Gastrocnemius medialis (tissue), 4 donors: Measurements from ENCODE around the gene CAMK1. TPM values are rescaled to one million over a fixed set of nuclear protein-coding genes. Genes with fewer than 3 reads are reported as not detected.
A peak's percentile ranks its signal among the peaks of the same experiment; 100 is the strongest.

Source experiments
- ATAC-seq, 2 donors: fragments of 150-250 bp; one replicate each; pipeline ENCODE4 v1.9.1; 2016
- DNase-seq, 2 donors: peaks; one replicate each; pipeline ENCODE4 v3.0.0-alpha.2; 2019
- H3K27ac ChIP-seq, 4 donors: fragments of 200-600 bp; sonication (generic); 1 replicate in 1 of 4; 2 replicates in 3 of 4; pipeline ENCODE4 v1.5.1; 2016 to 2018; ENCODE audit warnings: mild to moderate bottlenecking in 2 of 4, moderate library complexity in 1 of 4
- H3K27me3 ChIP-seq, 3 donors: fragments of 200-600 bp; sonication (generic) in 2 of 3; 1 replicate in 1 of 3; 2 replicates in 2 of 3; pipeline versions ENCODE4 v1.5.1 to v1.6.0; 2016 to 2019; ENCODE audit warnings: mild to moderate bottlenecking in 1 of 3, moderate library complexity in 1 of 3
- H3K36me3 ChIP-seq, 2 donors: fragments of 200-600 bp; sonication (generic) in 1 of 2; one replicate each; pipeline ENCODE4 v1.5.1; 2017 to 2018
- H3K4me1 ChIP-seq, 2 donors: fragments of 200-600 bp; sonication (generic) in 1 of 2; one replicate each; pipeline ENCODE4 v1.5.1; 2016 to 2017; ENCODE audit warnings: mild to moderate bottlenecking in 2 of 2
- H3K4me3 ChIP-seq, 4 donors: fragments of 200-600 bp; sonication (generic) in 3 of 4; 1 replicate in 1 of 4; 2 replicates in 3 of 4; pipeline ENCODE4 v1.5.1; 2016 to 2019; ENCODE audit warnings: mild to moderate bottlenecking in 2 of 4
- H3K9me3 ChIP-seq, 3 donors: fragments of 200-600 bp; sonication (generic) in 2 of 3; 1 replicate in 1 of 3; 2 replicates in 2 of 3; pipeline ENCODE4 v1.5.1; 2016 to 2019
- CTCF ChIP-seq, 5 experiments: fragments of 450-650 bp in 3 of 5; fragments of 200-600 bp in 2 of 5; sonication (generic) in 2 of 5; IDR thresholded peaks in 4 of 5; conservative IDR thresholded peaks in 1 of 5; 1 replicate in 4 of 5; 2 replicates in 1 of 5; pipeline ENCODE4 v1.5.1; 2016 to 2019; ENCODE audit warnings: antibody characterized with exemption in 5 of 5, mild to moderate bottlenecking in 3 of 5, moderate library complexity in 3 of 5
- POLR2A ChIP-seq, 2 donors: fragments of 450-650 bp; IDR thresholded peaks; one replicate each; pipeline ENCODE4 v1.6.1; 2017; ENCODE audit warnings: antibody characterized with exemption in 2 of 2, mild to moderate bottlenecking in 2 of 2, moderate library complexity in 2 of 2
- in situ Hi-C, 4 donors: fragments of 200-750 bp; cut with MboI; loops; one replicate each; pipeline versions ENCODE4 v1.15.0 to v1.8.0; 2017; ENCODE audit warnings: low sequenced_read_pairs in 4 of 4
- intact Hi-C: fragments of 100-400 bp; cut with DNase I; formaldehyde crosslinking; loops from one replicate; pipeline ENCODE4 v1.15.1; 2023; ENCODE audit warnings: low total_unique reads
- total RNA-seq, 4 donors: library from RNA; depleted of rRNA; stranded (reverse); fragments of >200 nt; gene quantifications; one replicate each; pipeline versions ENCODE4 v1.1.0 to v1.2.3, GENCODE V29; 2016

The CAMK1 gene
- total RNA-seq, 4 donors from 2014 or later, result 2.1 to 11.6 (median 8.0) TPM

- in situ Hi-C loops, result no loop called here
- intact Hi-C loops, result no loop called here
- ATAC-seq, result no peak
Observed at GRCh38 chr3:9757427-9757826, 12.3 kb downstream of the CAMK1 start.

GRCh38 chr3:9754678-9755077, 15.1 kb downstream of the CAMK1 start:
- DNase-seq (no peak), ATAC-seq (no peak)
- in situ Hi-C loops, result no loop called here
- Histone ChIP-seq H3K9me3 (no peaks in the 10 kb centered on the region), H3K27ac (peak overlapping the region in 2 of 4 donors; percentile 30 to 35), H3K4me1 (peaks cover 13 to 16% of the 10 kb centered on the region in 2 donors), H3K27me3 (no peaks in the 10 kb centered on the region), H3K36me3 (peaks cover 0 to 67% of the 10 kb centered on the region in 2 donors), H3K4me3 (no peak overlapping the region)
- intact Hi-C loops, result no loop called here
- TF ChIP-seq POLR2A (IDR thresholded peaks at IDR 0.05) (no peak), CTCF (IDR thresholded peaks at IDR 0.05 in 4 of 5, conservative IDR thresholded peaks at IDR 0.05 in 1 of 5) (no peak)

More at GRCh38 chr3:9757427-9757826, 12.3 kb downstream of the CAMK1 start:
- Histone ChIP-seq H3K9me3 (no peaks in the 10 kb centered on the region), H3K4me3 (no peak overlapping the region), H3K36me3 (peaks cover 0 to 55% of the 10 kb centered on the region in 2 donors), H3K27ac (no peak overlapping the region), H3K27me3 (no peaks in the 10 kb centered on the region), H3K4me1 (no peaks in the 10 kb centered on the region)
- no peak for DNase-seq
- TF ChIP-seq CTCF (IDR thresholded peaks at IDR 0.05 in 4 of 5, conservative IDR thresholded peaks at IDR 0.05 in 1 of 5), result no peak
- no peak for TF ChIP-seq POLR2A (IDR thresholded peaks at IDR 0.05)

DNA sequence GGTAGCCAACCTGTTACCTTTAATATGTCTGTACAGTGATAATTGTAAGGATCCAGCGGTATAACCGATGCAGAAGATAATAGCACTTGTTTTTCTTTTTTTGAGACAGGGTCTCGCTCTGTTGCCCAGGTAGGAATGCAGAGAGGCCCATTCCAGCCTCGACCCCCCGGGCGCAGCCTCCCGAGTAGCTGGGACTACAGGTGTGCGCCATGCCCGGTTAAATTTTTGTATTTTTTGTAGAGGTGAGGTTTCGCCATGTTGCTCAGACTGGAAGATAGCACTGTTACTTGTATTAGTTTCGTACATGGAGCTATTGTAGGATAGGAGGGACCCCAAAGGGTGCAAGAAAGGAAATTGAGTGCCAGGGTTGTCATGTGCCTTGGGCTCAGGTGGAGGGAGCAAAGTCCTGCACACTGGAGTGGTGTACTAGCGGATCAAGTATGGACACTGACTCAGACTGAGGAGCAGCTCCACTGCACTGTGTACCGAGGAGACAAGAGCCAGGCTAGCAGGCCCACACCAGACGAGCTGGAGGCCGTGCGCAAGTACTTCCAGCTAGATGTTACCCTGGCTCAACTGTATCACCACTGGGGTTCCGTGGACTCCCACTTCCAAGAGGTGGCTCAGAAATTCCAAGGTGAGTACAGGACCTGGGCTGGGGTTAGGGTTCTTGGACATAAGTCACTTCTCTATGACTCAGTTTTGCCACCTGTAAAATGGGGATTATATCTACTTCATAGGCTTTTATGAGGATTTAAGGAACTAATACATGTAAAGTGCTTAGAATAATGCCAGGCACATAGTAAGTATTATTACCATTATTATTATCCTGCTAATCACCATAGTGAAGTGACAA, 19.0 kb downstream of the CAMK1 start:
- no peaks in the 10 kb centered on the region for H3K9me3 ChIP-seq
- ATAC-seq, result no peak
- intact Hi-C loops, result loop anchor here (1.0 kb wide), 1 partner anchor 94 kb away; the partner anchor contains the start of gene RPUSD3
- H3K36me3 ChIP-seq, result peaks cover 2 to 55% of the 10 kb centered on the region in 2 donors
- H3K27ac ChIP-seq, result peak overlapping the region; percentile 88 to 99 (median 97)
- in situ Hi-C loops, result no loop called here
- no peak for DNase-seq
- no peaks in the 10 kb centered on the region for H3K27me3 ChIP-seq
- peaks cover 19 to 23% of the 10 kb centered on the region in 2 donors for H3K4me1 ChIP-seq
- TF ChIP-seq POLR2A (IDR thresholded peaks at IDR 0.05), result no peak
- H3K4me3 ChIP-seq, result peak overlapping the region; percentile 77 to 95 (median 84)

DNA sequence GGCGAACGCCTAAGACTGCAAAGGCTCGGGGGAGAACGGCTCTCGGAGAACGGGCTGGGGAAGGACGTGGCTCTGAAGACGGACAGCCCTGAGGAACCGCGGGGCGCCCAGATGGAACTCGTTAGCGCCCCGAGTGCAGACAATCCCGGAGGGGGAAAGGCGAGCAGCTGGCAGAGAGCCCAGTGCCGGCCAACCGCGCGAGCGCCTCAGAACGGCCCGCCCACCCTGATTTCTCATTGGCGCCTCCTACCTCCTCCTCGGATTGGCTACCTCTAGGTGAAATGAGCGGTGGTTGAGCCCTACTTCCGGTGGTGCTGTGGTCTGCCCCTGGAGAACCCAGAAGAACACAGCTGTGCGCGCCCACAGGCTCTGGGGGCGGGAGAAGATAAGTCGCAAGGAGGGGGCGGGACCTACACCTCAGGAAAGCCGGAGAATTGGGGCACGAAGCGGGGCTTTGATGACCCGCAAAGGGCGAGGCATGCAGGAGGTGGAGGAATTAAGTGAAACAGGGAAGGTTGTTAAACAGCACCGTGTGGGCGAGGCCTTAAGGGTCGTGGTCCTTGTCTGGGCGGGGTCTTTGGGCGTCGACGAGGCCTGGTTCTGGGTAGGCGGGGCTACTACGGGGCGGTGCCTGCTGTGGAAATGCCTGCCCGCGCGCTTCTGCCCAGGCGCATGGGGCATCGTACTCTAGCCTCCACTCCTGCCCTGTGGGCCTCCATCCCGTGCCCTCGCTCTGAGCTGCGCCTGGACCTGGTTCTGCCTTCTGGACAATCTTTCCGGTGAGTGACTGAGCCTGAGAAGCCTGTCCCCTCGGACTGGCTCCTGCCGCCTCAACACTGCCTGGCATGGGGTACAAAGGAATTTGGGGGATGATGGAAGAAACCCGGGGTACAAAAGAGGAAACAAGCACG, 19.8 kb downstream of the CAMK1 start, which contains the start of gene OGG1:
Gene OGG1 (plus strand): TSS at position 308 of the 911 bp plus-strand sequence. CDS start 335 bp downstream, at position 643.
- H3K4me3 ChIP-seq, result peak within 1 kb of the TSS; percentile 77 to 95 (median 84)
- DNase-seq (peak; percentile 98), ATAC-seq (peak; percentile 98)
- no peaks in the 10 kb centered on the region for H3K27me3 ChIP-seq
- peak; percentile 56 to 74 for TF ChIP-seq POLR2A (IDR thresholded peaks at IDR 0.05)
- no peak for TF ChIP-seq CTCF (IDR thresholded peaks at IDR 0.05 in 4 of 5, conservative IDR thresholded peaks at IDR 0.05 in 1 of 5)
- peaks cover 19 to 23% of the 10 kb centered on the region in 2 donors for H3K4me1 ChIP-seq
- H3K27ac ChIP-seq, result peak within 1 kb of the TSS; percentile 88 to 99 (median 97)
- no peaks in the 10 kb centered on the region for H3K9me3 ChIP-seq
- intact Hi-C loops, result loop anchor here (1.0 to 2.0 kb wide), 4 partner anchors 19 to 101 kb away; partner anchors contain the start of genes BRPF1, MTMR14, RPUSD3 and TADA3
- peaks cover 2 to 55% of the 10 kb centered on the region in 2 donors for H3K36me3 ChIP-seq
- in situ Hi-C loops, result no loop called here
